Loucy (cell line): ENCODE results near the gene CLDND1.

Source experiments
- CTCF ChIP-seq: fragments of 200-600 bp; sonication (generic); conservative IDR thresholded peaks from 2 replicates; pipeline ENCODE4 v1.5.1; 2014; ENCODE audit warnings: mild to moderate bottlenecking, antibody characterized with exemption, low read length
- EZH2phosphoT487 ChIP-seq: fragments of 200-600 bp; IDR thresholded peaks from 2 replicates; pipeline ENCODE4 v1.6.1; 2018; ENCODE audit warnings: antibody characterized with exemption, mild to moderate bottlenecking, moderate library complexity, borderline replicate concordance

DNA sequence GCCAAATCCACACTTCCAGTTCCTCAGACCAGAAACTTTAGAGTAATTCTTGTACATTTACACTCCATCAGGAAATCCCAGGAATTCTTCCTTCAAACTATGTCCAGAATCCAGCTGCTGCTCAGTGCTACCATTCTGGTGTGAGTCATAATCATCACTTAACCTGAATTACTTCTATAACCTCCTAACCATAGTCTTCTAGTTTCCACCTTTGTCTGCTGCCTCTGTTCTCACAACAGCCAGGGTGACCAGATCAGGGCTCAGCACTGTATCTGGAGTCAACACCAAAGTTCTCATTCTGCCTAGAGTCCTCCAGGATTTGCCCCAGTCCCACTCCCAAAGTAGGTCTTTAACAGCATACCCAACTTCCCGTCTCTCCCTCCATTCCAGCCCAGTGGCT is 3.4 kb downstream of the CLDND1 start:
- no peak for TF ChIP-seq CTCF
- no peak for TF ChIP-seq EZH2phosphoT487
